ENCODE data around the gene CEP192.
"Not testable (repeated sequence)": the region's sequence is repeated elsewhere in the genome, so short reads cannot be mapped to it uniquely, and the experiment has no call there.

Gene CEP192

DNA sequence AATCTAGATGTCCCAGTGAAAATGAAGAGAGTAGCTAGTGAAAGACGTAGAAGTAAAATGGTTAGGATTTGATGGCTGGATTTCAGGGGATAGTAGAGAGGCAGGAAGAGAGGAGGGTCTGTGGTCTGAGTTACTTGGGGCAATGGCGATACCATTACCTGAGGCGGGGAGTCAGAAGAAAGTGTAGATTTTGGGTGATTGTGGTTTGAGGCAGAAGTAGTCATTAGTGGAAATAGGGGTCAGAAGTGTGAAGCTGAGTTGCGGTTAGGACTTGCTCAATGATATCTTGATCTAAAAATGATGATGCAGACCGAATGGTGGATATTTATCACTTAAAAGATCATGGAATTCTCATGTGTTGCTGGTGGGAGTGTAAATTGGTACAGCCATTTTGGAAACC lies 41.0 kb downstream of the CEP192 start:
- DNase-seq, result no peak

DNA sequence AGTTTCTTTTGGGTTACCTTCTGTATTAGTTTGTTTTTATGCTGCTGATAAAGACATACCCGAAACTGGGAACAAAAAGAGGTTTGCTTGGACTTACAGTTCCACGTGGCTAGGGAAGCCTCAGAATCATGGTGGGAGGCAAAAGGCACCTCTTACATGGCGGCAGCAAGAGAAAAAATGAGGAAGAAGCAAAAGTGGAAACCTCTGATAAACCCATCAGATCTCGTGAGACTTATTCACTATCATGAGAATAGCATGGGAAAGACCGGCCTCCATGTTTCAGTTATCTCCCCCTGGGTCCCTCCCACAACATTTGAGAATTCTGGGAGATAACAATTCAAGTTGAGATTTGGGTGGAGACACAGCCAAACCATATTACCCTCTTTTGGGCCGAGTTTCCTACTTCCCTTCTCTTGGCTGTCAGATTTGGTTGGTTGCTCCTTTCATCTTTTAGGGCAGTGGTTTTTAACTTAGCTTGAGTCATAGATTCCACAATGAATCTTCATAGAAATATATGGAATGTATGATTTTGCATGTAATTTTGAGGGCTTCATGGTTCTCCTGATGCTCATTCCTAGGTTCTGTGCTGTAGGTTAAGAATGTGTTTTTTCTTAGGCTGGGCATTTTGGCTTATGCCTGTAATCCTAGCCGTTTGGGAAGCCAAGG lies 44.2 kb downstream of the CEP192 start:
- DNase-seq, result no peak

GRCh38 chr18:13036622-13037320 lies 45.6 kb downstream of the CEP192 start:
- no peak for DNase-seq

DNA sequence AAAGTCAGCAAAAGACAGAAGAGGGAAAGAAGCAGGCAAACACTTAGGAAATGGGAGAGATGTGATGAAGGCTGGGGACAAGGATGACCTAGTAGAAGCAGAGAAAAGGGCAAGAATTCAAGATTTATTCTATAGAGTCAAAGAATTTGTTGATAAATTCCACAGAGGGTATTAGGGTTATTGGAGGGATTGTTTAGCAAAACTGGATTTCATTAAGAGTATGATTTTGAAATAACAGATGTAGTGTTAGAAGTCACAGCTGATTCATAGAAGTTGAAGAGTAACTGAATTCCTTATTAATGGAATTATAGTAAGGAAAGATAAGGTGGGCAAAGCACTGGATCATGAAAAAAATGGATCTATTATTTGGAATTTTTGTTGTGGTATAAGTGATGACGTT lies 48.6 kb downstream of the CEP192 start:
- no peak for DNase-seq

GRCh38 chr18:13043066-13043465 lies 51.9 kb downstream of the CEP192 start:
- no peak for DNase-seq

DNA sequence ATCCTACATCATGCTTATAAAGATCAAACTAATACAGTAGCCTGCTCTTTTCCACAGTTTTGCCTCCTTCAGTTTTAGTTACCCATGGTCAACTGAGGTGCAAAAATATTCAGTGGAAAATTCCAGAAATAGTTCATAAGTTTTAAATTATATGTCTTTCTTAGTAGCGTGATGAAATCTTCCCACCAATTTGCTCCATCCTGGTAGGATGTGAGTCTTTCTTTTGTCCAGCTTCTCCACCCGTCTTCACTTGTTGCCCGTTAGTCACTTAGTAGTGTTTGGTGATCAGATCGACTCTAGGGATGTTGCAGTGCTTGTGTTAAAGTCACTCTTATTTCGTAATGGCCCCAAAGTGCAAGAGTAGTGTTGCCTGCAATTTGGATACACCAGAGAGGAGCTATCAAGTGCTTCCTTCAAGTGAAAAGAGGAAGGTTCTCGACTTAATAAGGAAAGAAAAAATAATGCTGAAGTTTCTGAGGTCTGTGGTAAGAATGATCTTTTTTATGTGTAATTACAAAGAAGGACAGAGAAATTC lies 57.0 kb downstream of the CEP192 start:
- no peak for DNase-seq

DNA sequence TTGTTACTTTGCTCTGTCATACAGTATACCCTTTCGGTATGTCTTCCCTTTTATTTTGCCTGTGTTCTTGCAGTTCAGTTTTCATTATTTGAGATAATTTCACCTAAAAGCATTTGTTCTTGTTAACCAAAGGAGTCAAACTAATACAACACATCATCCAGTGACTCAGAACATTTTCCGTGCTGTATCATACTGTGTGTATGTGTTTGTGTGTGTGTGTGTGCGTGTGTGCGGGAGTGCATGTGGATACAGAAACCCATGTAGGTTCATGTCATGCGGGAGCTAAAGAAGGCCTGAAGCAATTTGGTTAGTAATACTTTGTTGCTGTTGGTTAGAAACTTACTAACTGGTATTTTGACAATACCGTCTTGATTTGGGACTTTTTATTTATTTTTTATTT lies 60.0 kb downstream of the CEP192 start:
- no peak for DNase-seq

DNA sequence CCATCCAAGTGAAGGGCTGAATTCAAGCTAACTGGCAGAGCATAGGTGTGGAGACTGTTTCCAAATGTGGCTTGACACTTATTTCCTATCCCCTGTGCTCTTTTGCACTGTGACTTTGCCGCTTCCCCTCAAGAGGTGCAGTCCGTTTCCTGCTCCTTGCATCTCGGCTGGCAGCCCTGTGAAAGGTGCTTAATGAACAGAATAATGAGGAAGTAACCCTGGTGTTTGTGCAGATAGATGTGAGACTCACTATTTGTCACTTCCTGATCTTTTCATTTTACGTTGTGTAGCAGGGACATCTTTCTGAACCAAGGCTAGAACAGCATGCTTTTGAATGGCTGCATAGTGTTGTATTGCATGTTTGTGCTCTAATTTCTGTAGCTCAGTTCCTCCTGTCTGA lies 60.8 kb downstream of the CEP192 start:
- DNase-seq, result no peak

- no peak for DNase-seq
These were observed 63.2 kb downstream of the CEP192 start for GRCh38 chr18:13054336-13054735.

DNA sequence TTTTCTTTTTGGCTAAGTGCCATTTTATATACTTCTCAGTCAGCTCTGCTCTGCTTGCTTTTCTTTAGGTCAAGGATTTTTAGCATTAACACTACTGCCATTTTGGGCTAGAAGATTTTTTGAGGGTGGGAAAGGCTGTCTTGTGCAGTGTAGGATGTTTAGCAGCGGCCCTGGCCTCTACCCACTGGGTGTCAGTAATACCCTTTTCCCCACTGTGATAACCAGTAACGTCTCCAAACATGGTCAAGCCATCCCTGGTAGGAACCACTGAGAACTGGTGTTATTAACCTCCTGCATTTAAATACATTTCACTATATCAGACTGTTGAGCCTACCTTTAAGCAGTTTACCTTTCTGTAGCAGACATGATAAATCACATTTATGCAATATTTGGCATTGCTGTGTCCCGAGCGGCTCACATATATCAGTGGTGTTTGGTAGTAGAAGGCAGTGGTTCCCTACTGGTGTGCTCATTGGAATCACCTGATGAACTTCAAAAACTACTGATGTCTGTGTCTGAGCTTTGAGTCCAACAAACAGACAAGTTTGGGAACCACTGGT lies 70.5 kb downstream of the CEP192 start:
- DNase-seq, result no peak

GRCh38 chr18:13067124-13067523 lies 76.0 kb downstream of the CEP192 start:
- no peak for DNase-seq

GRCh38 chr18:13067966-13068365 lies 76.8 kb downstream of the CEP192 start:
- DNase-seq, result no peak

GRCh38 chr18:13070460-13070859 lies 79.3 kb downstream of the CEP192 start:
- no peak for DNase-seq

GRCh38 chr18:13076886-13077285 lies 85.7 kb downstream of the CEP192 start:
- DNase-seq, result no peak

- no peak for DNase-seq
These were observed 86.3 kb downstream of the CEP192 start for GRCh38 chr18:13077473-13077872.

- not testable (repeated sequence) for DNase-seq
These were observed 86.9 kb downstream of the CEP192 start for GRCh38 chr18:13078065-13078464.

GRCh38 chr18:13086906-13087305 lies 95.7 kb downstream of the CEP192 start:
- DNase-seq, result no peak

DNA sequence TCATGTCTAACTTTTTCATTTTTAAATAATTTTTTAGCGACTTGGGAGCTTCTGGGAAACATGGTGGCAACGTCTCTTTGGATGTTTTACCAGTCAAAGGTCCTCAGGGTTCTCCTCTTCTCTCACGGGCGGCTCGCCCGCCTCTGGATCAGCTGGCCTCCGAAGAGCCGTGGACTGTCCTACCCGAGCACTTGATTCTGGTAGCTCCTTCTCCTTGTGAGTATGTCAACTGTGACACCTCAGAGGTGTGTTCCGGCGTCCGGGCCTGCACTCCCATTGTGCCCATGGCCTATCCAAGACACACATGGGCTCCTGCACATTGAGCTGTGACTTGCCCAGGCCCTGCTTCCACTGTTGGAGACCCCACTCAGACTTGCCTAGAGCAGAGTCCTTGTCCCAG lies 104.3 kb downstream of the CEP192 start:
- no peak for DNase-seq

GRCh38 chr18:13096232-13096631 lies 105.1 kb downstream of the CEP192 start:
- no peak for DNase-seq

GRCh38 chr18:13096719-13097118 lies 105.6 kb downstream of the CEP192 start:
- no peak for DNase-seq

DNA sequence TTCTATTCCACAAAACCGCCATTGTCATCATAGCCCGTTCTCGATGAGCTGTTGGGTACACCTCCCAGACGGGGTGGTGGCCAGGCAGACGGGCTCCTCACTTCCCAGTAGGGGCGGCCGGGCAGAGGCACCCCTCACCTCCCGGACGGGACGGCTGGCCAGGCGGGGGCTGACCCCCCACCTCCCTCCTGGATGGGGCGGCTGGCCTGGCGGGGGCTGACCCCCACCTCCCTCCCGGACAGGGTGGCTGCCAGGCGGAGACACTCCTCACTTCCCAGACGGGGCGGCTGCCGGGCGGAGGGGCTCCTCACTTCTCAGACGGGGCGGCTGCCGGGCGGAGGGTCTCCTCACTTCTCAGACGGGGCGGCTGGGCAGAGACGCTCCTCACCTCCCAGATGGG lies 106.9 kb downstream of the CEP192 start:
- DNase-seq, result not testable (repeated sequence)

GRCh38 chr18:13099113-13099512 lies 108.0 kb downstream of the CEP192 start:
- no peak for DNase-seq

GRCh38 chr18:13100942-13101658 lies 109.9 kb downstream of the CEP192 start:
- DNase-seq, result no peak
